HEK293 (cell line): ENCODE results near the gene BMPR1A.

Source experiments
- CTCF ChIP-seq: fragments of 450-650 bp; formaldehyde crosslinking; IDR thresholded peaks from 2 replicates; pipeline ENCODE4 v1.5.1; 2016; ENCODE audit warnings: missing biosample characterization, missing genetic modification characterization
- GLIS2 ChIP-seq: fragments of 450-650 bp; formaldehyde crosslinking; IDR thresholded peaks from 2 replicates; pipeline ENCODE4 v1.5.1; 2016; ENCODE audit warnings: missing biosample characterization, missing genetic modification characterization
- HIC1 ChIP-seq: fragments of 450-650 bp; formaldehyde crosslinking; IDR thresholded peaks from 2 replicates; pipeline ENCODE4 v1.5.1; 2016; ENCODE audit warnings: missing biosample characterization, missing genetic modification characterization
- KLF8 ChIP-seq: fragments of 450-650 bp; formaldehyde crosslinking; IDR thresholded peaks from 2 replicates; pipeline ENCODE4 v1.5.1; 2016; ENCODE audit warnings: missing biosample characterization, missing genetic modification characterization
- PRDM10 ChIP-seq: fragments of 450-650 bp; formaldehyde crosslinking; IDR thresholded peaks from 2 replicates; pipeline ENCODE4 v1.5.1; 2016; ENCODE audit warnings: missing biosample characterization, missing genetic modification characterization
- SP2 ChIP-seq: fragments of 450-650 bp; formaldehyde crosslinking; IDR thresholded peaks from 2 replicates; pipeline ENCODE4 v1.5.1; 2016; ENCODE audit warnings: missing biosample characterization, missing genetic modification characterization
- SP7 ChIP-seq: fragments of 450-650 bp; formaldehyde crosslinking; IDR thresholded peaks from 2 replicates; pipeline ENCODE4 v1.5.1; 2016; ENCODE audit warnings: missing biosample characterization, missing genetic modification characterization
- ZFP69B ChIP-seq: fragments of 450-650 bp; formaldehyde crosslinking; IDR thresholded peaks from 2 replicates; pipeline ENCODE4 v1.5.1; 2016; ENCODE audit warnings: missing biosample characterization, missing genetic modification characterization
- ZIC2 ChIP-seq: fragments of 450-650 bp; formaldehyde crosslinking; IDR thresholded peaks from 2 replicates; pipeline ENCODE4 v1.5.1; 2016; ENCODE audit warnings: missing biosample characterization, missing genetic modification characterization
- ZNF133 ChIP-seq: fragments of 450-650 bp; formaldehyde crosslinking; IDR thresholded peaks from 2 replicates; pipeline ENCODE4 v1.5.1; 2016; ENCODE audit warnings: missing biosample characterization, missing genetic modification characterization
- ZNF221 ChIP-seq: fragments of 450-650 bp; formaldehyde crosslinking; IDR thresholded peaks from 2 replicates; pipeline ENCODE4 v1.5.1; 2017; ENCODE audit warnings: missing biosample characterization, missing genetic modification characterization, borderline replicate concordance
- ZNF24 ChIP-seq: fragments of 450-650 bp; formaldehyde crosslinking; IDR thresholded peaks from 2 replicates; pipeline ENCODE4 v1.5.1; 2016; ENCODE audit warnings: missing biosample characterization, missing genetic modification characterization
- ZNF266 ChIP-seq: fragments of 450-650 bp; formaldehyde crosslinking; IDR thresholded peaks from 2 replicates; pipeline ENCODE4 v1.5.1; 2016; ENCODE audit warnings: missing biosample characterization, missing genetic modification characterization, low read depth
- ZNF280D ChIP-seq: fragments of 450-650 bp; formaldehyde crosslinking; IDR thresholded peaks from 2 replicates; pipeline ENCODE4 v1.5.1; 2016; ENCODE audit warnings: missing biosample characterization, missing genetic modification characterization
- ZNF335 ChIP-seq: fragments of 450-650 bp; formaldehyde crosslinking; conservative IDR thresholded peaks from 2 replicates; pipeline ENCODE4 v1.5.1; 2016; ENCODE audit warnings: missing biosample characterization, missing genetic modification characterization
- ZNF394 ChIP-seq: fragments of 450-650 bp; formaldehyde crosslinking; IDR thresholded peaks from 2 replicates; pipeline ENCODE4 v1.5.1; 2016; ENCODE audit warnings: missing biosample characterization, missing genetic modification characterization, mild to moderate bottlenecking, moderate library complexity, borderline replicate concordance
- ZNF473 ChIP-seq: fragments of 450-650 bp; formaldehyde crosslinking; IDR thresholded peaks from 2 replicates; pipeline ENCODE4 v1.5.1; 2017; ENCODE audit warnings: missing biosample characterization, missing genetic modification characterization
- ZNF558 ChIP-seq: fragments of 450-650 bp; formaldehyde crosslinking; IDR thresholded peaks from 2 replicates; pipeline ENCODE4 v1.5.1; 2016; ENCODE audit warnings: missing biosample characterization, missing genetic modification characterization
- ZNF571 ChIP-seq: fragments of 450-650 bp; formaldehyde crosslinking; IDR thresholded peaks from 2 replicates; pipeline ENCODE4 v1.5.0; 2017; ENCODE audit warnings: missing biosample characterization, missing genetic modification characterization
- ZNF629 ChIP-seq: fragments of 450-650 bp; formaldehyde crosslinking; IDR thresholded peaks from 2 replicates; pipeline ENCODE4 v1.5.1; 2017; ENCODE audit warnings: missing biosample characterization, missing genetic modification characterization
- ZNF692 ChIP-seq: fragments of 450-650 bp; formaldehyde crosslinking; IDR thresholded peaks from 2 replicates; pipeline ENCODE4 v1.5.1; 2016; ENCODE audit warnings: missing biosample characterization, missing genetic modification characterization
- ZNF843 ChIP-seq: fragments of 450-650 bp; formaldehyde crosslinking; IDR thresholded peaks from 2 replicates; pipeline ENCODE4 v1.5.1; 2016; ENCODE audit warnings: missing biosample characterization, missing genetic modification characterization
- ZSCAN16 ChIP-seq: fragments of 450-650 bp; formaldehyde crosslinking; IDR thresholded peaks from 2 replicates; pipeline ENCODE4 v1.5.1; 2016; ENCODE audit warnings: missing biosample characterization, missing genetic modification characterization

The BMPR1A gene

GRCh38 chr10:86757113-86757972, 924 bp downstream of the BMPR1A start (continued):
- peak; percentile 58 for TF ChIP-seq PRDM10 (tag by site-specific recombination)
- no peak for TF ChIP-seq ZNF133 (tag by site-specific recombination)
- no peak for TF ChIP-seq ZNF280D (tag by site-specific recombination)
- no peak for TF ChIP-seq ZNF843
- TF ChIP-seq ZNF394 (tag by site-specific recombination) = 0 out of 2 replicates have a peak, but pooled peaks have one; percentile 32
- TF ChIP-seq ZNF473 = no peak
- peak; percentile 96 for TF ChIP-seq ZFP69B
- TF ChIP-seq ZNF24 (tag by site-specific recombination) = no peak
- TF ChIP-seq SP7 (tag by site-specific recombination) = peak; percentile 13; the same call in 1 of the 2 replicates
- peak; percentile 65; the same call in 1 of the 2 replicates for TF ChIP-seq ZNF629
- TF ChIP-seq GLIS2 (tag by site-specific recombination) = peak; percentile 69
- no peak for TF ChIP-seq ZNF558 (tag by site-specific recombination)
- TF ChIP-seq ZNF266 (tag by site-specific recombination) = no peak
- peak; percentile 75 for TF ChIP-seq ZNF335 (tag by site-specific recombination)
- peak; percentile 39 for TF ChIP-seq SP2
- TF ChIP-seq ZIC2 (tag by site-specific recombination) = no peak; the same call in 1 of the 2 replicates
- peak; percentile 98 for TF ChIP-seq ZNF692 (tag by site-specific recombination)
- peak; percentile 13; the same call in 1 of the 2 replicates for TF ChIP-seq CTCF (tag by site-specific recombination)
- no peak for TF ChIP-seq ZSCAN16 (tag by site-specific recombination)
- no peak for TF ChIP-seq HIC1 (tag by site-specific recombination)
- no peak for TF ChIP-seq ZNF221 (tag by site-specific recombination)
- no peak for TF ChIP-seq ZNF571 (tag by site-specific recombination)
- TF ChIP-seq KLF8 (tag by site-specific recombination) = no peak; the same call in 1 of the 2 replicates
